ENCODE results near the gene URB2.

- TF ChIP-seq CTCF (IDR thresholded peaks at IDR 0.05), result no peak
- TF ChIP-seq POLR2A (IDR thresholded peaks at IDR 0.05), result no peak
Measured at GRCh38 chr1:229640455-229640854, 14.4 kb downstream of the URB2 start.
